AG10803 (cell line): ENCODE measurements around the gene LMCD1.

Experiments used
- DNase-seq: peaks from one replicate; pipeline ENCODE4 v3.0.0; 2010; ENCODE audit warnings: low read depth
- H3K4me3 ChIP-seq: 2 replicates; pipeline ENCODE4 v1.5.1; 2011; ENCODE audit warnings: mild to moderate bottlenecking, low read length, control low read depth
- TF ChIP-seq, protein P1 (sequence below): conservative IDR thresholded peaks from 2 replicates; pipeline ENCODE4 v1.5.1; 2011; ENCODE audit warnings: mild to moderate bottlenecking, low read length, control low read depth, inconsistent platforms

The LMCD1 gene

DNA sequence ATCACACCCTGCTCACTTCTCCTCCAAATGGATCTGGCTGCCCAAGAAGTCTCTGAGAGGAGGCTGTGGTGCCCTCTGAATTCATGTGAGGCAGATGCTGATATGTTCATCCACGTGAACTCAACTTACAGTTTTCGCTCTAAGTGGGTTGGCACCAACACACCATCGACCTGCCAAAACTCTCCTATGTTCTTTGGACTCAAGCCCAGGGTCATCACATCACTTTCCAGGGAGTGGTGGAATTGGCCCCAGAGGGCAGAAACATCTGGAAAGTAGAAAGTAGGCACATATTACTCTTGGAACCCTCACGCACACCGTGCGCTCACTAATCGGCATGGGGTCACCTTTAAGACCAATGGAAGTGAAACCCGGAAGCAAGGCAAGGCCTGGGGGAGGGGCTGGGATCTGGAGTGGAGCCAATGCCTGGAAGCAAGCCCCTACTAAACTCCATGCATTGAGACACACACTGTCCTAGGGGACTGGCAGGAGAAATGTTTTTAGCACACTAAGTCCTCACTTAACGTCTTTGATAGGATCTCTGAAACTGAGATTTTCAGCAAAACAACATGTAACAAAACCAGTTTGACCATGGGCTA lies 101.6 kb downstream of the LMCD1 start:
- TF ChIP-seq, protein P1, sequence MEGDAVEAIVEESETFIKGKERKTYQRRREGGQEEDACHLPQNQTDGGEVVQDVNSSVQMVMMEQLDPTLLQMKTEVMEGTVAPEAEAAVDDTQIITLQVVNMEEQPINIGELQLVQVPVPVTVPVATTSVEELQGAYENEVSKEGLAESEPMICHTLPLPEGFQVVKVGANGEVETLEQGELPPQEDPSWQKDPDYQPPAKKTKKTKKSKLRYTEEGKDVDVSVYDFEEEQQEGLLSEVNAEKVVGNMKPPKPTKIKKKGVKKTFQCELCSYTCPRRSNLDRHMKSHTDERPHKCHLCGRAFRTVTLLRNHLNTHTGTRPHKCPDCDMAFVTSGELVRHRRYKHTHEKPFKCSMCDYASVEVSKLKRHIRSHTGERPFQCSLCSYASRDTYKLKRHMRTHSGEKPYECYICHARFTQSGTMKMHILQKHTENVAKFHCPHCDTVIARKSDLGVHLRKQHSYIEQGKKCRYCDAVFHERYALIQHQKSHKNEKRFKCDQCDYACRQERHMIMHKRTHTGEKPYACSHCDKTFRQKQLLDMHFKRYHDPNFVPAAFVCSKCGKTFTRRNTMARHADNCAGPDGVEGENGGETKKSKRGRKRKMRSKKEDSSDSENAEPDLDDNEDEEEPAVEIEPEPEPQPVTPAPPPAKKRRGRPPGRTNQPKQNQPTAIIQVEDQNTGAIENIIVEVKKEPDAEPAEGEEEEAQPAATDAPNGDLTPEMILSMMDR = no peak
- DNase-seq = no peak

DNA sequence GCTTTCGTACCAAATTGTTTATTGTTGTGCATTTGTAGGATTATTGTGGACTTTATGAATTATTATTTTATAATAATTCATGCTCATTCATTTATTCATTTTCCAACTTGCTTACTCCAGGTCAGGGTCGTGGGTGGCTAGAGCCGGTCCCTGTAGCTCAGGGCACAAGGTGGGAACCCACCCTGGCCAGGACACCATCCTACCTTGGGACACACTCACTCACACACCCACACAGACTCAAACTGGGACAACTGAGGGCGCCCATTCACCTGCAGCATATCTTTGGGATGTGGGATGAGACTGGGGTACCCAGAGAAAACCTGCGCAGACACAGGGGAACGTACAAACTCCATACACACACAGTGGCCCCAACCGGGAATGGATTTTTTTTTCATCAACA lies 102.4 kb downstream of the LMCD1 start:
- TF ChIP-seq, protein P1 = no peak
- DNase-seq = no peak
- no peak overlapping the region for H3K4me3 ChIP-seq

More for the DNA sequence above, 101.6 kb downstream of the LMCD1 start:
- no peak overlapping the region for H3K4me3 ChIP-seq

DNA sequence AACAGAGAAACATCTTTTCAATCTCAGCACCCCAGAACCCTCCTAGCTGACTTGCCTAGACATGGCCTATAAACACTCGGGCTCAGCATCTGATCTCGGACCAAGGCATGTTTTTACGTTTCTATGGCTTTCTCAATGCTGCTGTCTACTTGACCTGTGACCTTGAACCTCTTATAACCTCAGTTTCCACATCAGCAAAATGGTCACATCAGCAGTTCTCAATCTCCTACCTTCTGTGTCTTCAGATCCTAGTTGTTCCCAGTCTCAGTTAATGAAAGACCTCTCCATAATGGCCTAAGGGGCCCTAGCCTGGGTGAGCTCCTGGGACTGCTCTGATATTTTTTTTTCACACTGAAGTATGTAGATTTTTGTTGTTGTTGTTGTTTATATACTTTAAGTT lies 103.4 kb downstream of the LMCD1 start:
- TF ChIP-seq, protein P1 = no peak
- no peak overlapping the region for H3K4me3 ChIP-seq
- no peak for DNase-seq

DNA sequence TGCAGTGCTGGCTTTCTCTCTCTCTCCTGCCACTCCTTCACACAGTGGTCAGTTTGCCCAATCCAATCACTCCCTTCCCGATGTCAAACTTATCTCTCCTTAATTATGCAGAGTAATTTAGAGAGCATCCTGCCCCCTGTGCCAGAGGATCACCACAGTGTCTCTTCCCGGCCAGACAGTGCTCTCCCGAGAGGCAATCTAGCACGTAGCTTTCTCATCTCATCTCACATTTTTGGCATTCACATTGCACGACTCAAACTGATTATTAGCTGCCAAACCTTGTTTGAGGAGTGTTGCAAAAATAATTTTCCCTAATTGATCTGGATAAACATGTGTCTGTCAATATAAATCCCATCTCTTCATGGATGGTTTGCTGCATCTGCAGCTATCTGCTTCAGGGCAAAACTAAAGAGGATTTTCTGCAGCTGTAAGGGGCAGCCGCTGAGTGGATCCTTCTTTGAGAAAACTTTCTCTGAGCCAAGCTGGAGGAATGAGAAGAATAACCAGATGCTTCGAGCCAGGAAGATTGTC lies 105.1 kb downstream of the LMCD1 start:
- H3K4me3 ChIP-seq = no peak overlapping the region
- TF ChIP-seq, protein P1 = no peak
- peak; percentile 43 for DNase-seq

DNA sequence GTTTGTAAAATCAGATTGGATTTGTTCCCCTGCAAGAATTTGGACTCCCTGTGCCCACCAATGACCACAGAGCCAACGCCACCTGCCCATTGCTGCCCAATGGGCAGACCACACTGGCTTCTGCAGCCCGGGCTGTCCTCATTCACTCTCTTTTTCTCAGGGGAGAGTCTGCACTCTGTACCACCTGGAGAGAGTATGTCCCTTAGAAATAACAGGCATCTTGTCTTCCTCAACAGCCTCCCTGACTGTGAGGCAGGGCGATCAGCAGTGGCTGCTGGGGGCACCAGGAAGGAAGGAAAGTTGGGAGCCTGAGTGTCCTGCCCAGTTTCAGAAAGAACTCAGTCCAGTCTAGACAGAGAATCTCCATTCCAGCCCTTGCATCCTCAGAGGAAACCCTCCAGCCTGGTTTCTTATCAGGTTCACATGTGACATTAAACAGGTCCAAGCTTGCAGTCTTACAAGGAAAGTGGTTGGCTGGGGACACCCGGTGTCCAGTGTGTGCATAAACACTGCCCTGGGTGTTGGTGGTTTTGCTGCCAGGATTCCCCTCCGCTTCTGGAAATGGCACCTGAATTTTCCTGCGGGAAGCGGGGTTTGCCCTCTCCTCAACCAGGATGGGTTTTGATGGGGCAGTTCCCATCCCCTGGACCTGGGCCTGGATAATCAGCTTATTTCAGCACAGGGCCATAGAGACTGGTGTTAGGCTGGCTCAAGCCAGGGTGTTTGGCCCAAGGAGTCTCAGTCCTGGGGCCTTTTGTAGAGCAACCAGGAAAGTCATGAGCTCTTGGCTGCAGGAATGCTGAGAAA lies 105.8 kb downstream of the LMCD1 start:
- peak; percentile 78 for DNase-seq
- TF ChIP-seq, protein P1 = peak; percentile 84
- no peak overlapping the region for H3K4me3 ChIP-seq

DNA sequence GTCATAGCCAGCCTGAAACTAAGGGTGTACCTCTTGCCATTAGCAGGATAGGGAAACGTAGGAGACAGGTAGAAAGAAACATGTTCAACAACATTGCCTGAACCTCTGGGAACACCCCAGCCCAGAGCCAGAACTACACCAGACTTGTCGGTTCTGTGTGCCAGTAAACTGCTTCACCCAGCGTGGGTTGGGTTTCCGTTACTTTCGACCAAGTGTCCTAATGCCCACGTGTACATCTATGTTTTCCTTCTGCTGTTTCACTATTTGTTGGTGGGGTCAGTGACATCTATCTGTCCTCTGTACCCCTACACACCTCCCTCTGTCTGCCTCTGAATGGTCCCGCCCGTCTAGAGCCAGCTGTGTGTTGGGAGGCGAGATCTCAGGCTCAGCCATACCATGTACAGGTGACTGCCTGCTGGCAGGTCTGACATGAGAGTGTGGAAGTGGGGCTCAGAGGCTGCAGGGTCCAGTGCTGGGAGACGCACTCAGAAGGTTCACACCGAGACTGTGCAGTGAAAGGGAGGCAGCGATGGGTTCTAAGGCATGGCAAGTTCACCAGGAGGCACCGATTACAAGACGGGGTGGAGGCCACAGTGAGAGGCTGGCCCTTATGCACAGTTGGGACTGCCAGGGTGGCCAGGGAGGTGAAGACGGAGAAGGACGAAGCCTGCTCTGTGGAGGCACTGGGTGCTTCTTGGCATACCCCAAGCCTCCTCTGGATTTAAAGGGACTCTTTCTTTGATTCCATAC lies 106.6 kb downstream of the LMCD1 start:
- no peak for DNase-seq
- TF ChIP-seq, protein P1 = no peak
- no peak overlapping the region for H3K4me3 ChIP-seq
